VCaP (cell line): ENCODE measurements around the gene PRKCB.

Source experiments
- H3K27ac ChIP-seq: fragments of 450-650 bp; 2 replicates; pipeline ENCODE4 v1.5.1; 2017
- CTCF ChIP-seq: fragments of 450-650 bp; conservative IDR thresholded peaks from 2 replicates; pipeline ENCODE4 v1.5.1; 2017; ENCODE audit warnings: mild to moderate bottlenecking, moderate library complexity

PRKCB gene

GRCh38 chr16:23847948-23848347 lies 12.2 kb downstream of the PRKCB start:
- H3K27ac ChIP-seq: no peak overlapping the region
- TF ChIP-seq CTCF: no peak

- no peak overlapping the region for H3K27ac ChIP-seq
- TF ChIP-seq CTCF: no peak
These were observed 13.2 kb downstream of the PRKCB start for GRCh38 chr16:23848958-23849357.

- no peak for TF ChIP-seq CTCF
- no peak overlapping the region for H3K27ac ChIP-seq
These were observed 17.2 kb downstream of the PRKCB start for GRCh38 chr16:23852794-23853562.

- TF ChIP-seq CTCF: no peak
- no peak overlapping the region for H3K27ac ChIP-seq
These were observed 19.2 kb downstream of the PRKCB start for GRCh38 chr16:23855010-23855409.

GRCh38 chr16:23856251-23856709 lies 20.5 kb downstream of the PRKCB start:
- TF ChIP-seq CTCF: no peak
- H3K27ac ChIP-seq: no peak overlapping the region

- no peak overlapping the region for H3K27ac ChIP-seq
These were observed 21.6 kb downstream of the PRKCB start for GRCh38 chr16:23857256-23857880.

GRCh38 chr16:23857881-23858269 lies 22.1 kb downstream of the PRKCB start:
- TF ChIP-seq CTCF: no peak
- H3K27ac ChIP-seq: no peak overlapping the region

More at GRCh38 chr16:23857256-23857880, 21.6 kb downstream of the PRKCB start:
- TF ChIP-seq CTCF: no peak
